IMR-90 (cell line): ENCODE data around the gene CALY.

Experiments
- CEBPB ChIP-seq: IDR thresholded peaks from 2 replicates; pipeline ENCODE4 v1.6.1; 2012; ENCODE audit warnings: low read depth, low read length, improper control_type of control experiment
- MAFK ChIP-seq: IDR thresholded peaks from 2 replicates; pipeline ENCODE4 v1.6.1; 2012; ENCODE audit warnings: low read depth, low read length, improper control_type of control experiment
- MAZ ChIP-seq: IDR thresholded peaks from 2 replicates; pipeline ENCODE4 v1.6.1; 2012; ENCODE audit warnings: low read depth, mild to moderate bottlenecking, low read length, improper control_type of control experiment, moderate library complexity, borderline replicate concordance
- MXI1 ChIP-seq: IDR thresholded peaks from 2 replicates; pipeline ENCODE4 v1.6.1; 2012; ENCODE audit warnings: low read depth, mild to moderate bottlenecking, low read length, moderate library complexity, borderline replicate concordance
- NFE2L2 ChIP-seq: fragments of 150-350 bp; IDR thresholded peaks from 2 replicates; pipeline ENCODE4 v1.6.1; 2016; ENCODE audit warnings: low read depth, mild to moderate bottlenecking, low read length
- POLR2A ChIP-seq: IDR thresholded peaks from 2 replicates; pipeline ENCODE4 v1.6.1; 2012; ENCODE audit warnings: mild to moderate bottlenecking, low read depth, low read length
- RAD21 ChIP-seq: IDR thresholded peaks from 2 replicates; pipeline ENCODE4 v1.6.1; 2012; ENCODE audit warnings: low read length, improper control_type of control experiment
- RCOR1 ChIP-seq: IDR thresholded peaks from 2 replicates; pipeline ENCODE4 v1.6.1; 2012; ENCODE audit warnings: mild to moderate bottlenecking, low read length, improper control_type of control experiment; ENCODE audit not compliant: insufficient replicate concordance
- USF2 ChIP-seq: fragments of 150-350 bp; IDR thresholded peaks from 2 replicates; pipeline ENCODE4 v1.6.1; 2017; ENCODE audit warnings: mild to moderate bottlenecking, antibody characterized with exemption, low read length, low read depth
- TF ChIP-seq, protein P1 (sequence below): conservative IDR thresholded peaks from 2 replicates; pipeline ENCODE4 v1.5.1; 2012; ENCODE audit warnings: mild to moderate bottlenecking, low read depth, low read length, improper control_type of control experiment
- TF ChIP-seq, protein P2 (sequence below): fragments of 150-350 bp; IDR thresholded peaks from 2 replicates; pipeline ENCODE4 v1.6.1; 2016; ENCODE audit warnings: low read depth, mild to moderate bottlenecking, low read length, moderate library complexity, borderline replicate concordance

DNA sequence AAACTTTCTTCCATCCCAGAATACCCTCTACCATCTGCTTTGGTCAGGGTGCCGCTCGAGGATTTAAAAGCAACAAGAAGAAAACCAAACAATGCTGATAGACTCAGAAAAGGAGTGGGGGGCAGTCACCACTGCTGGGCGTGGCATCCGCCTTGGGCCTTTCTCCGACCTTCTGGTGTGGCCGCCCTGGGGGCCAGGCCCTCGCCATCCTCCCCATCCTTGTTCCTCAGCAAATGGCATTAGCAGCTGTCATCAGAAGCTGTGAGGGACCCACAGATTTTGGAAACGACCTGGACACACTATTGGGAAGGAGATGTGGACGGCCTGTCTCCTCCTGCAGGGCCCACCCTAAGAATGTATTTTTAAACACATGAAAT lies 23.9 kb downstream of the CALY start:
- TF ChIP-seq, protein P1, sequence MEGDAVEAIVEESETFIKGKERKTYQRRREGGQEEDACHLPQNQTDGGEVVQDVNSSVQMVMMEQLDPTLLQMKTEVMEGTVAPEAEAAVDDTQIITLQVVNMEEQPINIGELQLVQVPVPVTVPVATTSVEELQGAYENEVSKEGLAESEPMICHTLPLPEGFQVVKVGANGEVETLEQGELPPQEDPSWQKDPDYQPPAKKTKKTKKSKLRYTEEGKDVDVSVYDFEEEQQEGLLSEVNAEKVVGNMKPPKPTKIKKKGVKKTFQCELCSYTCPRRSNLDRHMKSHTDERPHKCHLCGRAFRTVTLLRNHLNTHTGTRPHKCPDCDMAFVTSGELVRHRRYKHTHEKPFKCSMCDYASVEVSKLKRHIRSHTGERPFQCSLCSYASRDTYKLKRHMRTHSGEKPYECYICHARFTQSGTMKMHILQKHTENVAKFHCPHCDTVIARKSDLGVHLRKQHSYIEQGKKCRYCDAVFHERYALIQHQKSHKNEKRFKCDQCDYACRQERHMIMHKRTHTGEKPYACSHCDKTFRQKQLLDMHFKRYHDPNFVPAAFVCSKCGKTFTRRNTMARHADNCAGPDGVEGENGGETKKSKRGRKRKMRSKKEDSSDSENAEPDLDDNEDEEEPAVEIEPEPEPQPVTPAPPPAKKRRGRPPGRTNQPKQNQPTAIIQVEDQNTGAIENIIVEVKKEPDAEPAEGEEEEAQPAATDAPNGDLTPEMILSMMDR = no peak
- no peak for TF ChIP-seq MAZ
- no peak for TF ChIP-seq POLR2A
- no peak for TF ChIP-seq MXI1
- no peak for TF ChIP-seq CEBPB
- no peak for TF ChIP-seq MAFK
- TF ChIP-seq RAD21 = no peak
- no peak for TF ChIP-seq NFE2L2
- no peak for TF ChIP-seq RCOR1
- no peak for TF ChIP-seq USF2
- TF ChIP-seq, protein P2, sequence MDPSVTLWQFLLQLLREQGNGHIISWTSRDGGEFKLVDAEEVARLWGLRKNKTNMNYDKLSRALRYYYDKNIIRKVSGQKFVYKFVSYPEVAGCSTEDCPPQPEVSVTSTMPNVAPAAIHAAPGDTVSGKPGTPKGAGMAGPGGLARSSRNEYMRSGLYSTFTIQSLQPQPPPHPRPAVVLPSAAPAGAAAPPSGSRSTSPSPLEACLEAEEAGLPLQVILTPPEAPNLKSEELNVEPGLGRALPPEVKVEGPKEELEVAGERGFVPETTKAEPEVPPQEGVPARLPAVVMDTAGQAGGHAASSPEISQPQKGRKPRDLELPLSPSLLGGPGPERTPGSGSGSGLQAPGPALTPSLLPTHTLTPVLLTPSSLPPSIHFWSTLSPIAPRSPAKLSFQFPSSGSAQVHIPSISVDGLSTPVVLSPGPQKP = no peak
